GM21619 (cell line): Measurements from ENCODE around the gene CASKIN1.

ENCODE experiments used
- ATAC-seq: cut with Tn5 transposase; IDR thresholded peaks from one replicate; pipeline ENCODE4 v1.9.1; 2021; ENCODE audit not compliant: unreplicated experiment

Gene CASKIN1

GRCh38 chr16:2232094-2232990 is 35.9 kb upstream of the CASKIN1 start:
- no peak for ATAC-seq

GRCh38 chr16:2231016-2231931 is 34.9 kb upstream of the CASKIN1 start:
- ATAC-seq, result no peak

- no peak for ATAC-seq
These were observed 34.0 kb upstream of the CASKIN1 start for GRCh38 chr16:2230376-2230775.

- no peak for ATAC-seq
These were observed 33.3 kb upstream of the CASKIN1 start for GRCh38 chr16:2229632-2230250.

- no peak for ATAC-seq
These were observed 32.7 kb upstream of the CASKIN1 start for GRCh38 chr16:2229091-2229490.

GRCh38 chr16:2228161-2228824 is 31.9 kb upstream of the CASKIN1 start:
- no peak for ATAC-seq

- no peak for ATAC-seq
These were observed 30.5 kb upstream of the CASKIN1 start for GRCh38 chr16:2226918-2227317.

GRCh38 chr16:2226245-2226793 is 29.9 kb upstream of the CASKIN1 start:
- ATAC-seq, result no peak

- ATAC-seq, result peak; percentile 24
These were observed 27.6 kb upstream of the CASKIN1 start for GRCh38 chr16:2223942-2224486.

- ATAC-seq, result peak; percentile 92
These were observed 27.0 kb upstream of the CASKIN1 start, which contains the start of gene E4F1 for GRCh38 chr16:2223221-2223941. Gene E4F1 (plus strand): TSS chr16:2223591. CDS start chr16:2223614, 23 bp downstream.

GRCh38 chr16:2216330-2216729 is 19.9 kb upstream of the CASKIN1 start:
- no peak for ATAC-seq

GRCh38 chr16:2214719-2214968 is 18.2 kb upstream of the CASKIN1 start, which contains the start of gene PGP:
Gene PGP (minus strand): TSS chr16:2214840. CDS start chr16:2214777, 63 bp downstream.
- ATAC-seq, result peak; percentile 81

GRCh38 chr16:2213817-2214718 is 17.7 kb upstream of the CASKIN1 start:
- no peak for ATAC-seq

GRCh38 chr16:2212362-2213324 is 16.2 kb upstream of the CASKIN1 start:
- ATAC-seq, result no peak

GRCh38 chr16:2211923-2212347 is 15.5 kb upstream of the CASKIN1 start:
- ATAC-seq, result no peak

GRCh38 chr16:2210386-2211365 is 14.3 kb upstream of the CASKIN1 start, which contains the start of gene BRICD5:
Gene BRICD5 (minus strand): TSS chr16:2210863. CDS start chr16:2210833, 30 bp downstream.
- no peak for ATAC-seq
